ENCODE measurements around the gene ATRNL1.
"Not testable (repeated sequence)": the region's sequence is repeated elsewhere in the genome, so short reads cannot be mapped to it uniquely, and the experiment has no call there.

The ATRNL1 gene

GRCh38 chr10:115402699-115403098 is 309.5 kb downstream of the ATRNL1 start:
- in situ Hi-C loops (cut with MboI; ENCODE audit: low sequenced_read_pairs), result loop anchor here (25.0 kb wide), 1 partner anchor 265 kb away; no protein-coding TSS in a partner anchor

- in situ Hi-C loops (cut with MboI; ENCODE audit: low sequenced_read_pairs), result loop anchor here (25.0 kb wide), 1 partner anchor 269 kb away; no protein-coding TSS in a partner anchor
These were observed 312.7 kb downstream of the ATRNL1 start for GRCh38 chr10:115405838-115406237.

DNA sequence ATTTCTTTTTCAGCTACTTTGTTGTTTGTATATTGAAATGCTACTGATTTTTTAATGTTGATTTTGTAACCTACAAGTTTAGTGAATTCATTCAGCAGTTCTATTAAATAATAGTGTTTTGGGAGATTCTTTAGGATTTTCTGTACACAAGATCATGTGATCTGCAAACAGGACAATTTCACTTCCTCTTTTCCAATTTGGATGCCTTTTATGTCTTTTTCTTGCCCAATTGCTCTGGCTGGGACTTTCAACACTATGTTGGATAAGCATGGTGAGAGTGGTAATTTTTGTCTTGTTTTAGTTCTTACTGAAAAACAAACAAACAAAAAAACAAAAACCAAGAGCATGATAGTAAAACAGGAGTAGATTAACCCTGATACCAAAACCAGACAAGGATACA is 316.2 kb downstream of the ATRNL1 start:
- in situ Hi-C loops (cut with MboI; ENCODE audit: low sequenced_read_pairs), result loop anchor here (25.0 kb wide), 1 partner anchor 272 kb away; no protein-coding TSS in a partner anchor

- in situ Hi-C loops (cut with MboI; ENCODE audit: low sequenced_read_pairs), result loop anchor here (25.0 kb wide), 1 partner anchor 280 kb away; no protein-coding TSS in a partner anchor
These were observed 324.6 kb downstream of the ATRNL1 start for GRCh38 chr10:115417585-115418265.

DNA sequence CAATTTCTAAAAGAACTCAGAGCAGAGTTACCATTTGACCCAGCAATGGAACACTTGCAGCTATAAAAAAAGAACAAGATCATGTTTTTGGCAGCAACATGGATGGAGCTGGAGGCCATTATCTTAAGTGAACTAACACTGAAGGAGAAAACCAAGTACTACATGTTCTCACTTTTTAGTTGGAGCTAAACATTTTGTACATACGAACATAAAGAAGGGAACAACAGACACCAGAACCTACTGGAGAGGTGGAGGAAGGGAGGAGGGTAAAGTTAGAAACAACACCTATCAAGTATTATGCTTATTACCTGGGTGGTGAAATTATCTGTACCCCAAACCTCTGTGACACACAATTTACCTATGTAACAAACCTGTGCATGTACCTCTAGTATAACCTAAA is 329.5 kb downstream of the ATRNL1 start:
- in situ Hi-C loops (cut with MboI; ENCODE audit: low sequenced_read_pairs), result loop anchor here (25.0 kb wide), 1 partner anchor 285 kb away; no protein-coding TSS in a partner anchor

DNA sequence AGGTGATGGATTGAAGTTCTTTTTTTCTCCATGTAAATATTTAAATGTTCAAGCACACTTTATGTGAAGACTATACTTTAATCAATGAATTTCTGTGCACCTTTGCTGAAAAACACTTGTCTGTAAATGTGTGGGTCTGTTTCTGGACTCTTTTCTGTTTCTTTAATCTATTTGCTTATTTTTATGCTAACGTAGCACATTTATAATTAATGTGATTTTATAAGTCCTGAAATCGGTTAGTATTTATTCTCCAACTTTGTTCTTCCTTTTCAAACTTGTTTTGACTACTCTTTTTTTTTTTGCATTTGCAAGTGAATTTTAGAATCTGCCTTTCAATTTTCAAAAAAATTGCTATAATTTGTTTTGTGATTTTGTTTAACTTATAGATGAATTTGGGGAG is 334.4 kb downstream of the ATRNL1 start:
- in situ Hi-C loops (cut with MboI; ENCODE audit: low sequenced_read_pairs), result no loop called here

DNA sequence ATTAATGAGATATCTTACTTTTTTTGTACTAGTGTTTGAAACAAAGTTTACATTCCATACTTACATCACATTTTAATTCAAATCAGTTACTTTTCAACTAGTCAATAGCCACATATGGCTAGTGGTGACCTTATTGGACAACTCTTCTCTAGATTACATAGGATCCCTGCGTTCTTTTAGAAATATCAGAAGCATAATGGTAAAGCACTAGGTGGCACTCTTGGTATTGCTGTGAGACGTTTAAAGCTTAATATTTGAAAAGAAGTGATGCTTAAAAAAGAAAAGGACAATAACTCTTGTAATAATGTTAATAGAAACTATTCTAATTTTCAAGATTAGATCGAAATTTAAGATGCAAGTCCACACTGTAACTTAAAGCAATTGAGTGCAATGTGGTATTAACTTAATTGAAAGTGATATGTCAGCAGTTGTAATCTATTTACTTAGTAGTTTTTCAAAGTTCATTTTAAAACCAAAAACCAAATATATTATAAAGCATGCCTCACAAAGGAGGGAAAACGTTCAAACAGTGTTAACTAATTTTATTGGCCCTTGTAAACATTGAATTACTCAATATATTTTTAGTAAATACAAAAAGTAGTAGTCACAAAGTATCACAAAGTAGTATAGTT is 339.1 kb downstream of the ATRNL1 start:
- in situ Hi-C loops (cut with MboI; ENCODE audit: low sequenced_read_pairs), result no loop called here

DNA sequence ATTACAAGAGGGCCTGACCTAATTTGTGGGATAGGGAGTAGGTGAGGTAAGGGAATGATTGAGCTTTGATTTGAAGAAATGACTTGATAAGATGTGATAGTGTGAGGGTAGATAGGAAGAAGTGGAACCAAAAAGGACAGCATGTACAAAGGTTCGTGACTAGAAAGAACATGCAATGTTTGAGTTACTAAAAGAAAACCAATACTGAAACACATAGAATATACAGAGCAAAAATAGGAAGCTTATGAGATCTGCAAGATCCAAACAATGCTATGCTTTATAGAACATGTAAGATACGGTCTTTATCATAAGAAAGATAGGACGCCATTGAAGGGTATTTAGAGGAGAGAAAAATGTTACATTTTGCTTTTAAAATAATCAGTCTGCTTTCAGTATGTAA is 343.8 kb downstream of the ATRNL1 start:
- in situ Hi-C loops (cut with MboI; ENCODE audit: low sequenced_read_pairs), result no loop called here

DNA sequence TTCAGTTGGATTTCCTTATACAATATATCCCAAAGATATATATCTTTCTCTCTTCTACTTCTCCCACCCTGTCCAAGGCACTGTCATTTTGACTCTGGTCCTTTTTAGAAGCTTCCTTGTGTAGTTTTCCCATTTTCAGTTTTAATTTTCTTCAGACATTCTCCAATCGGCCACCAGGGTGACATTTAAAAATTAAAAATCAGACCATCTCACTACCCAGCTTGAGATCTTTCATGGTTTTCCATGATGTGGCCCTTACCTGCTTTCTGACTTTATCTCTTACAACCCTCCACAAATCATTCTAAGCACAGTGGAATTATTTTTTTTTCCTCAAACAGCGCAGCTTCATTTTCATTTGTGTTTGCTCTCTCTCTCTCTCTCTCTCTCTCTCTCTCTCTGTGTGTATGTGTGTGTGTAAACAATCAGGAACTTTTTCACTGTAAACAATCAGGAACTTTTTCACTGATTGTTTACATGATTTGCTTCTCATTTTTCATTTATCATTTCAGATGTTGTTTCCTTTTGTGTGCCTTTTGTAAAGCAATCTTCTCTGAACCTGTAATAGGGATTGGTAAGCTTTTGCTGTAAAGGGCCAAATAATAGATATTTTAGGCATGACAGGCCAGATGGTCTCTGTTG is 348.9 kb downstream of the ATRNL1 start:
- in situ Hi-C loops (cut with MboI; ENCODE audit: low sequenced_read_pairs), result no loop called here

GRCh38 chr10:115456812-115457211 is 363.6 kb downstream of the ATRNL1 start:
- in situ Hi-C loops (cut with MboI; ENCODE audit: low sequenced_read_pairs), result no loop called here

GRCh38 chr10:115483294-115483693 is 390.1 kb downstream of the ATRNL1 start:
- in situ Hi-C loops (cut with MboI; ENCODE audit: low sequenced_read_pairs), result no loop called here

DNA sequence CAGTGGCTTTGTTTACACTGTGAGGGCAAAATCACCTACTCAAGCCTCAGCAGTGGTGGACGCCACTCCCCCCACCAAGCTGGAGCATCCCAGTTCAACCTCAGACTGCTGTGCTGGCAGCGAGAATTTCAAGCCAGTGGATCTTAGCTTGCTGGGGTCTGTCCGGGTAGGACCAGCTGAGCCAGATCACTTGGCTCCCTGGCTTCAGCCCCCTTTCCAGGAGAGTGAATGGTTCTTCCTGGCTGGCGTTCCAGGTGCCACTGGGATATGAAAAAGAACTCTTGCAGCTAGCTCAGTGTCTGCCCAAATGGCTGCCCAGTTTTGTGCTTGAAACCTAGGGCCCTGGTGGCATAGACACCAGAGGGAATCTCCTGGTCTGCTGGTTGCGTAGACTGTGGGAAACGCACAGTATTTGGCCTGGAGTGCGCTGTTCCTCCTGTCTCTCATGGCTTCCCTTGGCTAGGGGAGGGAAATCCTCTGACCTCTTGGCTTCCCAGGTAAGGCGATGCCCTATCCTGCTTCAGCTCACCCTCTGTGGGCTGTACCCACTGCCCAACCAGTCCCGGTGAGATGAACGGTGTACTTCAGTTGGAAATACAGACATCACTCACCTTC is 398.5 kb downstream of the ATRNL1 start:
- in situ Hi-C loops (cut with MboI; ENCODE audit: low sequenced_read_pairs), result no loop called here

GRCh38 chr10:115503546-115503945 is 410.4 kb downstream of the ATRNL1 start:
- in situ Hi-C loops (cut with MboI; ENCODE audit: low sequenced_read_pairs), result no loop called here

GRCh38 chr10:115514895-115515294 is 421.7 kb downstream of the ATRNL1 start:
- in situ Hi-C loops (cut with MboI; ENCODE audit: low sequenced_read_pairs), result no loop called here

- in situ Hi-C loops (cut with MboI; ENCODE audit: low sequenced_read_pairs), result no loop called here
These were observed 432.0 kb downstream of the ATRNL1 start for GRCh38 chr10:115525141-115525540.

GRCh38 chr10:115527682-115528081 is 434.5 kb downstream of the ATRNL1 start:
- in situ Hi-C loops (cut with MboI; ENCODE audit: low sequenced_read_pairs), result not testable (repeated sequence)

GRCh38 chr10:115536401-115536800 is 443.2 kb downstream of the ATRNL1 start:
- in situ Hi-C loops (cut with MboI; ENCODE audit: low sequenced_read_pairs), result not testable (repeated sequence)

DNA sequence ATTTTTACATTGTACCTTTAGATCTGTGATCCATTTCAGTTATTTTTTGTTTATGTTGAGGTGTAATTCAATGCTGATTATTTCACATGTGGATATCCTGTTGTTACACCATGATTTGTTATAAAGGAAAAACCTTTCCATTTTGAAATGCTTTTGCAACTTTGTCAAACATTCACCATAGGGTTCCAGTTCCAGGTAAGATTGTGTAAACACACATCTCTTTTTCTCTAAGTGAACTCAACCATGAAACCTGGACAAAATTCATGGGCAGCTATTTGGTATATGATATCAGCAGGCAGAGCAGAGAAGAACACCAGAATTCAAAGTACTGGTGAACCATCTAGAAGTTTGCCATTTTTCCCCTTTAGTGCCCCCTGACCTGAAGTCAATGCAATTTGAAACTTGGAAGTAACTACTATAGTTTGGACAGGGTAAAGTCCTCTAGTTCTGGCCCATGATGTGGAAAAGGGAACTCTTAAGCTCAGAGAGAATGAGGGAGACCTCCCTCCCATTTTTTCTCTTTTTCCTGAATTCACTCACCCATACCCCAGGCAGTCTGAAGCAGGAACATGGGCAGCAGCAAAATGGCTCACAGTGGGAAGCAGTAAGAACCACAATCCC is 446.1 kb downstream of the ATRNL1 start:
- in situ Hi-C loops (cut with MboI; ENCODE audit: low sequenced_read_pairs), result no loop called here

GRCh38 chr10:115555887-115556402 is 462.8 kb downstream of the ATRNL1 start:
- in situ Hi-C loops (cut with MboI; ENCODE audit: low sequenced_read_pairs), result no loop called here

GRCh38 chr10:115558252-115558651 is 465.1 kb downstream of the ATRNL1 start:
- in situ Hi-C loops (cut with MboI; ENCODE audit: low sequenced_read_pairs), result no loop called here

GRCh38 chr10:115566867-115567266 is 473.7 kb downstream of the ATRNL1 start:
- in situ Hi-C loops (cut with MboI; ENCODE audit: low sequenced_read_pairs), result no loop called here
